ENCODE results near the gene SLC41A3. TPM values are rescaled to one million over a fixed set of nuclear protein-coding genes. Genes with fewer than 3 reads are reported as not detected.
A peak's percentile ranks its signal among the peaks of the same experiment; 100 is the strongest.

Gene SLC41A3
- total RNA-seq, 2 experiments from 2014 or later, result 26.0 to 31.1 TPM

DNA sequence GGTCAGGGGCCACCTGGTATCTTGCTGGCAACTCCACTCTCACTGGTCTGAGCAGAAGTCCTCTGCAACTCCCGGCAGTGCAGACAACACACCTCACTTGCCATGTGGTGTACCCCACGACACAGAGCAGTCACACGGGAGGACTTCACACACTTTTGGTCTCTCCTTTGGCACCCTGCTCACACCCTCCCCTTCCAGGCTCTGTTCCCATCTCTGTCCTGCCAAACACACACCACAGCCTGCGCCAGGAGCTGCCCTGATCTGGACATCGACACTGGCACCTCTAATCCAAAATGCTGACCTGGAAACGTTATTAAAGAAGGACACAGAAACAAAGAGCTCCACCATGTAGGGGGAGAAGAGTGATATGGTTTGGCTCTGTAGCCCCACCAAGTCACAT is 57.2 kb downstream of the SLC41A3 start:
- Mint-ChIP-seq H3K9me3 (peaks cover 15% of the 10 kb centered on the region), H3K4me3 (no peak overlapping the region), H3K27me3 (no peaks in the 10 kb centered on the region), H3K36me3 (ENCODE audit: low read depth) (peaks cover 19% of the 10 kb centered on the region), H3K4me1 (peaks cover 19% of the 10 kb centered on the region), H3K27ac (peak overlapping the region; percentile 88)
- ChIA-PET CTCF (no interaction called here), POLR2A (no interaction called here)
- no peak for DNase-seq

DNA sequence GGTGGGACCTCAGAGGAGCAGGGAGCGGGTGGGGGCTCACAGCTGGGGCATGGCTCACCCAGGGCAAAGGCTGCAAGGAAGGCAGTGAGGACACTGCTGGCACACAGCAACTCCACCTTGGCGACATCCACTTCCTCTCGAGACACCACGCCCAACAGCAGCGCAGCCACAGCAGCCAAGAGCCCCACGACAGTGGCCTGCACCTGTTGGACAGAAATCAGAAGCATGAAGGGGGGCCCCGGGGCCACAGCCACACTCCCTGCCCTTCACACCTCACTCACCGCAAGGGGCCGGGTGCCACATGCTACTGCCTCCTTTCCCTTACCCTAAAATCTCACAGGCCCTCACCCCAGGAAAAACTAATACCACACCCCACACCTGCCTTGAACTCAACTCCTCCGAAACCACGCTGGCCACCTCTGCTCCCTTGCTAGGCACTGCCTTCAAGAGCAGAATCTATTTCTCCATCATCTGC is 57.6 kb downstream of the SLC41A3 start:
- peak overlapping the region; percentile 88 for H3K27ac Mint-ChIP-seq
- DNase-seq, result peak; percentile 8
- no peak overlapping the region for H3K4me3 Mint-ChIP-seq
- ChIA-PET CTCF (no interaction called here), POLR2A (no interaction called here)
- H3K36me3 Mint-ChIP-seq (ENCODE audit: low read depth), result peaks cover 19% of the 10 kb centered on the region
- peaks cover 15% of the 10 kb centered on the region for H3K9me3 Mint-ChIP-seq
- H3K4me1 Mint-ChIP-seq, result peaks cover 19% of the 10 kb centered on the region
- no peaks in the 10 kb centered on the region for H3K27me3 Mint-ChIP-seq

DNA sequence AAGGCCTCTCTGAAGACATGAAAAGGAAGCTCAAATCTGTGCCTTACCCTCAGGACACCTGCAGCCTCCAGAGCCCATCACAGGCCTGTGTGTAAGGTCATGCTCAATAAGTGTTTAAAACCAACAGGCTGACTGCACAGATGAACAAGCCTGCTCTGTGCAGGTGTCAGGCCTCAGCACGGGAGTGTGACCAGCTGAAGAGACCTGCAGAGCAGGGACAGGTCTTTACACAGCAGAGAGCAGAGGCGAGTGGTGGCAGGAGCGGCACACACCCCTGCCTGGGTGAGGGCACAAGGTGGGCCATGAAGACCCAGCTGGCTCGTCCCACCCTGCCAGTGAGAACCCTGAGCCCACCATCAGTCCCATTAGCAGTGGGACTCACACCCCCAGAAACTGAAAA is 58.1 kb downstream of the SLC41A3 start:
- Mint-ChIP-seq H3K4me1 (peaks cover 19% of the 10 kb centered on the region), H3K36me3 (ENCODE audit: low read depth) (peaks cover 19% of the 10 kb centered on the region), H3K27me3 (no peaks in the 10 kb centered on the region), H3K4me3 (no peak overlapping the region), H3K9me3 (peaks cover 15% of the 10 kb centered on the region), H3K27ac (peak overlapping the region; percentile 88)
- ChIA-PET CTCF (no interaction called here), POLR2A (no interaction called here)
- no peak for DNase-seq

- ChIA-PET POLR2A (no interaction called here), CTCF (no interaction called here)
- Mint-ChIP-seq H3K27me3 (no peaks in the 10 kb centered on the region), H3K4me3 (no peak overlapping the region), H3K4me1 (peaks cover 19% of the 10 kb centered on the region), H3K9me3 (peaks cover 15% of the 10 kb centered on the region), H3K27ac (peak overlapping the region; percentile 88), H3K36me3 (ENCODE audit: low read depth) (peaks cover 19% of the 10 kb centered on the region)
- DNase-seq, result no peak
These were observed 58.7 kb downstream of the SLC41A3 start for GRCh38 chr3:126025116-126025729.

GRCh38 chr3:126024049-126024854 is 59.7 kb downstream of the SLC41A3 start:
- H3K9me3 Mint-ChIP-seq, result peaks cover 15% of the 10 kb centered on the region
- POLR2A ChIA-PET, result no interaction called here
- no peaks in the 10 kb centered on the region for H3K27me3 Mint-ChIP-seq
- CTCF ChIA-PET, result interaction anchor here (1.1 kb wide), 1 partner anchor 9 kb away, joined by 3 read pairs; no protein-coding TSS in a partner anchor
- peaks cover 19% of the 10 kb centered on the region for H3K4me1 Mint-ChIP-seq
- H3K4me3 Mint-ChIP-seq, result no peak overlapping the region
- DNase-seq, result no peak
- H3K27ac Mint-ChIP-seq, result no peak overlapping the region
- peaks cover 15% of the 10 kb centered on the region for H3K36me3 Mint-ChIP-seq (ENCODE audit: low read depth)

- peaks cover 10% of the 10 kb centered on the region for H3K9me3 Mint-ChIP-seq
- ChIA-PET POLR2A (no interaction called here), CTCF (interaction anchor here (1.1 kb wide), 1 partner anchor 10 kb away, joined by 3 read pairs; no protein-coding TSS in a partner anchor)
- no peak overlapping the region for H3K27ac Mint-ChIP-seq
- H3K27me3 Mint-ChIP-seq, result no peaks in the 10 kb centered on the region
- peaks cover 10% of the 10 kb centered on the region for H3K36me3 Mint-ChIP-seq (ENCODE audit: low read depth)
- peaks cover 19% of the 10 kb centered on the region for H3K4me1 Mint-ChIP-seq
- no peak overlapping the region for H3K4me3 Mint-ChIP-seq
- no peak for DNase-seq
These were observed 60.5 kb downstream of the SLC41A3 start for GRCh38 chr3:126023390-126023789.

DNA sequence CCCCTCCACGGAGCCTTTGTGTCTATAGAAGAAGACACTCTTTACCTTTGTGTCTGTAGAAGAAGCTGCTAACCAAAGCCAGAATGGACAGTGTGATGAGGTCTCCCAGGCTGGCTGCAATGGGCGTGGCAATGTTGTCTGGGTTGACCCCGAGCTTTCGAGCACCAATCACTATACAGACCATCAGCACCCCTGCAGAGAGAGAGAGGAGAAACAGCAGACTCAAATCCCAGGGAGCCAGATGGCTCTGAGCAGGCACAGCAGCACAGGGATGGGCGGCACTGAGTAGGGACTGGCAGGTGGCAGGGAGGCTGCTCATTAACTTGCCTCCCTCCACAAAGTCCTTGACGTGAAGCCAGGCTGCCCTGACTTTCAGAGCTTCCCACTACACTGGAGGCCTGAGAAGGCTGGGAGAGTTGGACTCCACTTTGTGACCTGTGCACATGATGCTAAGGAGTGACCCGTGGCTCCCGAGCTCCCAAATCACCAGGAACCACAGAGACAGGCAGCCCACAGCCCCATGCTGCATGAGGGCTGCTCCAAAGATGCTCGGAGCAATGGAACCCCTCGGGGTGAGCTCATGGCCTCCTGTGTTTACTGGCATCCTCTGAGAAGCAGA is 61.1 kb downstream of the SLC41A3 start:
- no peaks in the 10 kb centered on the region for H3K27me3 Mint-ChIP-seq
- no peak for DNase-seq
- peaks cover 9% of the 10 kb centered on the region for H3K36me3 Mint-ChIP-seq (ENCODE audit: low read depth)

GRCh38 chr3:126021702-126022101 is 62.2 kb downstream of the SLC41A3 start:
- H3K27ac Mint-ChIP-seq, result no peak overlapping the region
- CTCF ChIA-PET, result interaction anchor here (1.6 kb wide), 1 partner anchor 65 kb away, joined by 3 read pairs; no protein-coding TSS in a partner anchor
- H3K9me3 Mint-ChIP-seq, result no peaks in the 10 kb centered on the region

More for the DNA sequence above, 61.1 kb downstream of the SLC41A3 start:
- POLR2A ChIA-PET, result no interaction called here
- CTCF ChIA-PET, result no interaction called here
- Mint-ChIP-seq H3K9me3 (peaks cover 9% of the 10 kb centered on the region), H3K27ac (no peak overlapping the region), H3K4me1 (peaks cover 19% of the 10 kb centered on the region), H3K4me3 (no peak overlapping the region)

GRCh38 chr3:126021224-126021623 is 62.7 kb downstream of the SLC41A3 start:
- Mint-ChIP-seq H3K27ac (no peak overlapping the region), H3K4me3 (no peak overlapping the region), H3K27me3 (no peaks in the 10 kb centered on the region), H3K36me3 (ENCODE audit: low read depth) (no peaks in the 10 kb centered on the region), H3K9me3 (no peaks in the 10 kb centered on the region), H3K4me1 (peaks cover 8% of the 10 kb centered on the region)
- DNase-seq, result no peak
- ChIA-PET CTCF (interaction anchor here (1.6 kb wide), 1 partner anchor 66 kb away, joined by 3 read pairs; no protein-coding TSS in a partner anchor), POLR2A (no interaction called here)

More at GRCh38 chr3:126021702-126022101, 62.2 kb downstream of the SLC41A3 start:
- H3K4me1 Mint-ChIP-seq, result peaks cover 13% of the 10 kb centered on the region
- no peak for DNase-seq
- POLR2A ChIA-PET, result no interaction called here
- H3K4me3 Mint-ChIP-seq, result no peak overlapping the region
- no peaks in the 10 kb centered on the region for H3K36me3 Mint-ChIP-seq (ENCODE audit: low read depth)
- H3K27me3 Mint-ChIP-seq, result no peaks in the 10 kb centered on the region

- Mint-ChIP-seq H3K9me3 (no peaks in the 10 kb centered on the region), H3K4me3 (no peak overlapping the region), H3K4me1 (no peaks in the 10 kb centered on the region), H3K27ac (no peak overlapping the region), H3K27me3 (no peaks in the 10 kb centered on the region), H3K36me3 (ENCODE audit: low read depth) (no peaks in the 10 kb centered on the region)
- POLR2A ChIA-PET, result no interaction called here
- no peak for DNase-seq
- CTCF ChIA-PET, result no interaction called here
These were observed 64.2 kb downstream of the SLC41A3 start for GRCh38 chr3:126019683-126020082.

DNA sequence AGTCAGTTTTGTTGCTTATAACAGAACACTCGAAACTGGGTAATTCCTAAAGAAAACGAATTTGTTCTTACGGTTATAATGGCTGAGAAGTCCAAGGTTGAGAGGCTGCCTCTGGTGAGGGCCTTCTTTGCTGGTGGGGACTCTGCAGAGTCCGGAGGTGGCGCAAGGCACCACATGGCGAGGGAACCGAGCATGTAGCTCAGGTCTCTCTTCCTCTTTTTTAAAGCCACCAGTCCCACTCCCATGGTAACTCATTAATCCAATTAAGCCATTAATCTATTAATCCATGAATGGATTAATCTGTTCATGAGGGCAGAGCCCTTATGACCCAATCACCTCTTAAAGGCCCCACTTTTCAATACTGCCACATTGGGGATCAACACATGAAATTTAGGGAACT is 64.9 kb downstream of the SLC41A3 start:
- ChIA-PET POLR2A (no interaction called here), CTCF (no interaction called here)

GRCh38 chr3:126018545-126018944 is 65.4 kb downstream of the SLC41A3 start:
- peaks cover 1% of the 10 kb centered on the region for H3K36me3 Mint-ChIP-seq (ENCODE audit: low read depth)
- H3K4me3 Mint-ChIP-seq, result no peak overlapping the region
- no peak overlapping the region for H3K27ac Mint-ChIP-seq
- no peaks in the 10 kb centered on the region for H3K9me3 Mint-ChIP-seq
- no peaks in the 10 kb centered on the region for H3K27me3 Mint-ChIP-seq
- no peaks in the 10 kb centered on the region for H3K4me1 Mint-ChIP-seq
- no peak for DNase-seq
- ChIA-PET POLR2A (no interaction called here), CTCF (no interaction called here)

More for the DNA sequence above, 64.9 kb downstream of the SLC41A3 start:
- no peak overlapping the region for H3K4me3 Mint-ChIP-seq
- no peaks in the 10 kb centered on the region for H3K4me1 Mint-ChIP-seq
- no peak overlapping the region for H3K27ac Mint-ChIP-seq
- DNase-seq, result no peak
- H3K9me3 Mint-ChIP-seq, result no peaks in the 10 kb centered on the region
- H3K27me3 Mint-ChIP-seq, result no peaks in the 10 kb centered on the region
- H3K36me3 Mint-ChIP-seq (ENCODE audit: low read depth), result no peaks in the 10 kb centered on the region

DNA sequence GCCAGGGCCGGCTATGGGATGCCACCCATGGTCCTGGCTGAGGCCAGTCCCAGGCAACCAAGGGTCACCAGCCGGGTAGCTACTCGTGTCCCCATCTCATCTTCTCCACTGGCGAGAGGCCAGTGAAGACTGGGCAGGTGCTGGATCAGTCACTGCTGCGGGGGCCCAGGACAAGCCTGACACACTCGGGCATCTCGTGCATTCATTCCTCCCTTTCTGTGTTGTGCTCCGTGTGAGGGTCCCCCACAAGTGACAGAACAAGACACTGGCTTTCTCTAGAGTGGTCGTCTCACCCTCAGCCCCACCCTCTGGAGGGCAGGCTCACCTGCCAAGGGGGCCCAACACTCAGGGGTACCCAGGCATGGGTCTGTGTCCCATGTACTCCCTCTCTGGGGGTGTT is 66.6 kb downstream of the SLC41A3 start:
- peaks cover 6% of the 10 kb centered on the region for H3K36me3 Mint-ChIP-seq (ENCODE audit: low read depth)
- ChIA-PET CTCF (interaction anchor here (0.9 kb wide), 1 partner anchor 19 kb away, joined by 3 read pairs; no protein-coding TSS in a partner anchor), POLR2A (no interaction called here)
- no peaks in the 10 kb centered on the region for H3K27me3 Mint-ChIP-seq
- H3K9me3 Mint-ChIP-seq, result no peaks in the 10 kb centered on the region
- peaks cover 4% of the 10 kb centered on the region for H3K4me1 Mint-ChIP-seq
- no peak overlapping the region for H3K4me3 Mint-ChIP-seq
- no peak for DNase-seq
- H3K27ac Mint-ChIP-seq, result no peak overlapping the region
